Stimulated activated CD8-positive, alpha-beta memory T cell treated with anti-CD3 and anti-CD28 coated beads, Interleukin-4, amount 100 ng/mL, for 1 hour (primary cell): ENCODE measurements around the gene PLCB3.

ENCODE experiments used
- DNase-seq, 2 donors: peaks; one replicate each; pipeline ENCODE4 v3.0.0-alpha.2; 2020; ENCODE audit warnings: low read depth in 2 of 2, low spot score in 1 of 2

The PLCB3 gene

DNA sequence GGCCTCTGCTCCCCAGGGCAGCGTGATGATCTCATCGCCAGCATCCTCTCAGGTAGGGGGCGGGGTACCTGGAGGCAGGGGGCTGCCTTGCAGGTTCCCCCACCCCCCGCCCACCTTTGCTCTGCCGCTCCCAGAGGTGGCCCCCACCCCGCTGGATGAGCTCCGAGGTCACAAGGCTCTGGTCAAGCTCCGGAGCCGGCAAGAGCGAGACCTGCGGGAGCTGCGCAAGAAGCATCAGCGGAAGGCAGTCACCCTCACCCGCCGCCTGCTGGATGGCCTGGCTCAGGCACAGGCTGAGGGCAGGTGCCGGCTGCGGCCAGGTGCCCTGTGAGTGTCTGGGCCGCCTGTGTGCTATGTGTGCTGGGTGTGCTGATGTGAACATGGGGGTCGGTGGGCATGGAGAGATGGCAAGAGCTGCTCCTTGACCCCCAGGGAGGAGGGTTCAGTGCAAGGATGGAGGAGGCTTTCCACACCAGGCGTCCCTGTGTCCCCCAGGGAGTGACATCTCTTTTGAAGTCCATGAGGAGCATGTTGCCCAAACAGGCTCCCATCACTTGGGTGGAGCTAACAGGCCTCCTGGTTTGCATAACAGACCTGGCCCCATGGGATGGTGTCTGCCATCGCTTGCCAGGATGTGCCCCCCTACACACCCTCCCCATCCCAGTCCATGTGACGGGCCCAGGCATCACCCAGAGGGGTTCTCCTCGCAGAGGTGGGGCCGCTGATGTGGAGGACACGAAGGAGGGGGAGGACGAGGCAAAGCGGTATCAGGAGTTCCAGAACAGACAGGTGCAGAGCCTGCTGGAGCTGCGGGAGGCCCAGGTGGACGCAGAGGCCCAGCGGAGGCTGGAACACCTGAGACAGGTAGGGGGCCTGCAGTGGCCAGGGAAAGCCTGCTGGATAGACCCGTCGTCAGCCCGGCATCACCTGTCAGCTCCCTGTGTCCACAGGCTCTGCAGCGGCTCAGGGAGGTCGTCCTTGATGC, 14.1 kb downstream of the PLCB3 start:
- no peak for DNase-seq

DNA sequence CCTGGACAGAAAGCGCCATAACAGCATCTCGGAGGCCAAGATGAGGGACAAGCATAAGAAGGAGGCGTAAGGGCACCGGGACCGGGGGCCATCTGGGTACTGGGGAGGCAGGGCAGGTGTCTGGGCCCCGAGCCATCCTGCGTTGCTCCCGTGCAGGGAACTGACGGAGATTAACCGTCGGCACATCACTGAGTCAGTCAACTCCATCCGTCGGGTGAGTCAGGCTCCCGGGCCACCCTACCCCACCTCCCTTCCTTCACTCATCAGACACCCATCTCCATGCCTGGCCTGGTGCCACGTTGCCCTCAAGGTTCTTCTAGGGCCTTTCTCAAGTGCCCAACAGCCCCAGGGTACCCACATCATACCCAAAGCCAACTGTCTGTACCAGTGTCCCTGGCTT, 15.0 kb downstream of the PLCB3 start:
- DNase-seq = no peak

DNA sequence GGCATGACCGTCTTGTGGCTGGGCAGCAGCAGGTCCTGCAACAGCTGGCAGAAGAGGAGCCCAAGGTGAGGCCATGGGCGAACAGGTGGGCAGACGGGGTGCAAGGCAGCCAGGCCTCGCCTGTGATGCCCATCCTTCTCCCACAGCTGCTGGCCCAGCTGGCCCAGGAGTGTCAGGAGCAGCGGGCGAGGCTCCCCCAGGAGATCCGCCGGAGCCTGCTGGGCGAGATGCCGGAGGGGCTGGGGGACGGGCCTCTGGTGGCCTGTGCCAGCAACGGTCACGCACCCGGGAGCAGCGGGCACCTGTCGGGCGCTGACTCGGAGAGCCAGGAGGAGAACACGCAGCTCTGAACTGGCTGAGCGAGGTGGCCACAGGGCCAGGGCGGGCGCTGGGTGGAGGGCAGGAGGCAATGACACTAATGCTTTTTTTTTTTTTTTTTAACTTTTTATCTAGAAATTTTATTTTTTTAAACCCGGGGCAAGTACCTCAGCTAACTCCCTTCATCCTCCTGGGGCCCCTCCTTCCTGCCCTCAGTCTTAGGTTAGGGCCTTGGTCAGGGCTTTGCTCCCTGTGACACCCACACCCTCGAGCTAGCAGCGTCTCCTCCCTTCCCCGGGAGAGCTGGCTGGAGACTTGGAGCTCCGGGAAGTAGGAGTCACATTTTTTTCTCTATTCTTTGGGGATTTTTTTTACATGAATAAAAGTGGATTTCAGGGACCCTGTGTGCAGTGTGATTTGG, 16.0 kb downstream of the PLCB3 start:
- no peak for DNase-seq

DNA sequence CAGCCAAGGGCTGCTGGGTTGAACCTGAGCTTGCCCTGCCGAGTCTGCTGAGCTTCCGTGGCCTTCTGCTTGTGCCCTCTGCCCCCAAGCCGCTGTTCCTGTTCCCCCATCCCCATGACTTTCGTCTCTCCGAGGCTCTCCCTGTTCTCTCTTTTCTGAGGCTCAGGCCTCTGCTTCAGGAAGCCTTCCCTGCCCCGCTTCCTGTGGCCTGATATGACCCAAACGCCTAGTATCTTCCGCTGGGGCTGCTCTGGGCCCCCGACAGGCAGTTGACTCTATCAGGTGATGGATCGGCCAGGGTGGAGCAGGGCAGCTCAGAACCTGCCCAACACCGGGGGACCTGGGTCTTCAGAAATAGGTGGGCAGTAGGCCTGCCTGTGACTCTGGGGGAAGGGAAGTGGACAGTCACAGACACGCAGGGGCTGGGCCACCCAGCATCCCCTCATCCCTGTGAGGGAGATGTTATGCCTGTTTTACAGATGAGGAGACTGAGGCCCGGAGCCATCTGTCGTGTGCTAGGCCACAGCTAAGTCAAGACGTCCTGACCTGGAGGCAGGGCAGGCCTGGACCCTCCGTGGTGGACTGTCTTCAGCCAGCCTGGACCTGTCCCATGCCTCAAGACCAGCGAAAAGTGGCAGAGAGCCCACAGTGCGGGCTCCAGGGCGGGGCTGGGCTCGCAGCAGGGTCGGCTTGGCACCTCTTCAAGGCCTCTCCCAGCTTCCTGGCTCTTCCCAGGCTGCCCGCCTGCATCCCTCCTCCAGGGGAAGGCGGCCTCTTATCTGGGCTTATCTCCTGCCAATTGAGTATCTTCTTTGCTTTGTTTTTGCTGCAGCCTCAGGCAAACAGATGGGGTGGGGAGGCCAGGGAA, 16.9 kb downstream of the PLCB3 start:
- no peak for DNase-seq

DNA sequence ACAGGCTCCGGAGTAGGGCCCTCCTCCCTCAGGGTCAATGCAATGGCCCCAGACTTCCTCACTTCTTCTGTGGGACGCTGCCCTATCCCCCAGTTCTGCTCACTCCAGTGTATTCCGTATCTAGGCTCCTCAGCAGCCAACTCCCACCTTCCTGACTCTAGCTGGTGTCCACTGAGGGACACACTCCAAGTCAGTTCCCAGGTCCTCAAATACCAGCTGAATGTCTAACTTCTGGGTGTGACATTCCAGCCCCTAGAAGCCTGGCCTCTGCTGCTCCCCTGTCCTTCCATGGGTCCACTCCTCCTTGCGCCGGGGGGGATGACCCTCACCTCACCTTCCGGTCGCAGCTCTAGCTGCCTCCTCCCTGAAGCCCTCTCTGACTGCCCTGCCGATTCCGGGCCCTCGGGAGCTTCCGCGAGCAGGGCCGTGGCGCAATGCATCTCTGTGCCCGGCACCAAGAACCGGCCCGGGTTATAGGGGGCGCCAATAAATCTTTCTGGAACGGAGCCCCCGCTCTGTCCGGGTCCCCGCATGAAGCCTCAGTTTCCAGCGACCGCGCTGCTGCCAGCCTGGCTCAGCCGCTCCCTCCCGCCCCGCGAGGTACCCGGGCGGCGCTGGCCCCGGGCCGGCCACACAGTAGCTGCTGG, 17.7 kb downstream of the PLCB3 start:
- no peak for DNase-seq

DNA sequence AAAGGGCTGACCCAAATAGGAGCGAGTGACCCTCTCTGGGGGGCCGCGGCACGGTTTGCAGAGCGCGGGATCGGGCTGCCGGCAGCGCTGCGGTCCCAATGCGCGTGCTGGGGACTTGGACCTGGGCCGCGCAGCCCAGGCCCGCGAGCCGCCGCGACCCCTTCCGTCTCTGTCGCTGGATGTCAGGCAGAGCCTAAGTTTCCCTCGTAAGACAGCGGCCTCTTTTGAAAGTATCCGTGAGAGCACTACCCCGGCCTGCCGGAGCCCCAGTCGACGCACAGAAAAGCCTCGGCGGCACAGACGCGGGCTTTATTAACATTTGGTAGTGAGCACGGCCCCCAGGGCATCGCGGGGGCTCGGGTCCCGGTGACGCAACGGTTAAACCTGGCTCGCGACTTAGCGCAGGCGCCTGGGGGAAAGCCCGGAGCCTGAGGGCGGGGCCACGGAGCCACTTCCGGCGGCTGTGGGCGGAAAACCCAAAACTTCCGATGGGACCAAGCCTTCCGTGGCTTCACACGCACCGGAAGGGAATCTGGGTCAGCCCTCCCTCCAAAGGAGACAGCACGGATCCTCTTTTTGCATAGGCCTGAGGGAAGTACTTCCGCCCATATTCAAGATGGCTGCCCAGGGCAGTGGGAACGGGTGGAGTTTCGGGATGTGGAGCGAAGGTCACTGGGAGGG, 18.4 kb downstream of the PLCB3 start:
- peak; percentile 93 to 95 for DNase-seq

DNA sequence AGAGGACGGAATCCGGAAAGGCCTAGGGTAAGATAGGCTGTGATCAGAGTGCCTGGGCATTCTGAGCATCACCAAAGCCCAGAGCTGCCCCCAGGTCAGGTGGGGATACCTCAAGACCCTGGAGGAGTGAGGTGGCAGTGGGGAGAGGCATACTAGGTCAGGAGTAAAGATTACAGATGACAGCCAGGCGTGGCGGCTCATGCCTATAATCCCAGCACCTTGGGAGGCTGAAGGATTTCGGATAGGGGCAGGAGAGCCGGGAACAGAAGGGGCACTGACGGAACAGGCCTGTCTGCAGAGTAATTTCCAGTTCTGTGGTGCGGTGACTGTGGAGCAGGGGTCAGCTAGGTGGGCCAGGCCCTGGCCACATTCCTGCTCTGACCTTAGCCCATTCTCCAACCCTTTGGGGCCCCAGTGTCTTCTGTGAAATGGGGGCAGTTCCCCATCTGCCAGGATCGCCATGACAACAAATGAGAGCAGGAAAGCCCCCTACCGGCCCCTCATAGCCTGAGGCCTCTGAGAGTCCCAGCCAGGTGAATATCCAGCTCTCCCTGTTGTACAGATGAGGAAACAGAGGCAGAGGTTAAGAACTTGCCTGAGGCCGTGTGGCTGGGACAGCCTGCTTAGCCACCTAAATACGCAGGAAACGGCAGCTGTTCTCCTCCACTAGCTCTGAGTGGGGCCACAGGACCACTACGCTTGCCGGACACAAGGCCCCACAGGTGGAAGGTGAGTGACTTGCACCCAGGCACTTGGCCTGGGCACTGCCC, 23.9 kb downstream of the PLCB3 start:
- no peak for DNase-seq

DNA sequence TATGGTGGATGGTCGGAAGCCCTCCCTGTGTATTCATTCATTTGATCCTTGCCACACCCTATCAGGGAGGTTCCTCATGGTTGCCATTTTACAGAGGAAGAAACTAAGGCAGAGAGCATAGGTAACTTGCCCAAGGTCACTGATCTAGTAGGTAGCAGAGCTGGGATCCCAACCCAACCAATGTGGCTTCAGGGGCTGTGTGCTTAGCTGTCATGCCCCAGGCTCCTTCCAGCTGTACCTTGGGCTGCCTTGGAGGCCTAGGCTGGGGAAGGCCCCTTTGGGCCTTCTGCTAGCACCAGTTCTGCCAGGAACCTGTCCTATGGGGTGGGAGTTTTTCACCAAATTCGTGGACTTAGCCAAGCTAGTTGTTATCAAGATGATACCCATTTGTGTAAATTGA, 24.5 kb downstream of the PLCB3 start:
- DNase-seq = no peak

DNA sequence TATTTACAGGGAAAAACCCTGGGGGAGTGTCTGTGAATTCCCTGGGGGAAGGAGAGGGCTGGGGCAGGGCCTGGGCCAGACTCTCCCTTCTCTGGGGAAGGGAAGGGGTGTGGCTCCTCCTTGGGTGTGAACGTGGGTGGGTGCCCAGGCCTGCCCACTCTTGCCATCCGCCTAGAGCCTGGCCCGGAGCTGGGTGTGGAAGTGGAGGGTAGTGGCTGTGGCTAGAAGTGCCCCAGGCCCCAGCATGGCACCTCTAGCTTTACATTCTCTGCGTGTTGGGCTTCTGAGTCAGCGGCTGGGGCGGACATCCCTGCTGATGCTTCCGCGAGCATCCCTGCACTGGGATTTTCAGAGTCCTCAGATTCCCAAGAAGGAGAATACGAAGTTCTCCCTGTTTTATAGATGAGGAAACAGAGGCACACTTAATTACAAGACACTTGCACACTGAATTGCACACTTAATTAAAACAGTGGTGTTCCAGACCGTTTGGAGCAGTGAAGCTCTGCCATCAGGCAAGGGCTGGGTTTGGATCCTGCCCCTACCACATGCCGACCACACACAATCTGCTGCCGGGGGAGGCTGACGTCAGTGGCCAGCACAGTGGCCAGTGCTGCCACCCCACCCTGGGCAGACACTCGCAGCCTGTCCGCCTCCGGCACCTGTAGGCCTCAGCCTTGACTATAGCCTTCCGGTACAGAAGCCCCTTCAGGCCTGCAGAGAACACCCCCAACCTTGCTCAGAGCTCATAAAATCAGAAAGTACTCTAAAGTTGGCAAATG, 25.5 kb downstream of the PLCB3 start:
- DNase-seq = no peak

DNA sequence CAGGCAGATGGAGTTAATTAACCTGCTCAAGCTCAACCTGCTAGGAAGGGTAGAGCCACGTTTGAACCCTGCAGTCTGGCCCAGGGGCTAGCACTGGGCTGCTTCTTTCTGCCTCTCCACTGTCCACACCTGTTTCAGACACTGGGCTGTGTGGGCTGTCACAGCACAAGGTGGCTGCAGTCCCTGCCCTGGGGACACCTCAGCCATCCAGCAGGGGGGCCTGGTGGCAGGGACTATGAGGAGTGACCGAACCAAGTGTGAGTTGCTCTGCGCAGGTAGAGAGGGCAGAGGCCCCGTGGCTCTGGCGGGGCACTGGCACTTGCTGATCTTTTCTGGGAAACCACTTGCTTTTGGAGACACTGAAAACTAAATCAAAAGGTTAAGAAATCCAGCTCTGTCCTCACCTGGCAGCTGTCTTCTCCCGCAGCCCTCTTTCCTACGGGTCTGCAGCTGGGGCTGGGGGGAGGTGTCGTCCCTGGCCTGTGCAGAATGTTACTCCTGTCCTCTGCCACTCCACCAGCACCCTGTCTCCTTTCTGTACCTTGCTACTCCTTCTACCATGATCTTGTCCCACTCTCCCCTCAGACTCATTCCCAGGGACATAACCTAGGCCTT, 27.4 kb downstream of the PLCB3 start:
- DNase-seq = no peak

DNA sequence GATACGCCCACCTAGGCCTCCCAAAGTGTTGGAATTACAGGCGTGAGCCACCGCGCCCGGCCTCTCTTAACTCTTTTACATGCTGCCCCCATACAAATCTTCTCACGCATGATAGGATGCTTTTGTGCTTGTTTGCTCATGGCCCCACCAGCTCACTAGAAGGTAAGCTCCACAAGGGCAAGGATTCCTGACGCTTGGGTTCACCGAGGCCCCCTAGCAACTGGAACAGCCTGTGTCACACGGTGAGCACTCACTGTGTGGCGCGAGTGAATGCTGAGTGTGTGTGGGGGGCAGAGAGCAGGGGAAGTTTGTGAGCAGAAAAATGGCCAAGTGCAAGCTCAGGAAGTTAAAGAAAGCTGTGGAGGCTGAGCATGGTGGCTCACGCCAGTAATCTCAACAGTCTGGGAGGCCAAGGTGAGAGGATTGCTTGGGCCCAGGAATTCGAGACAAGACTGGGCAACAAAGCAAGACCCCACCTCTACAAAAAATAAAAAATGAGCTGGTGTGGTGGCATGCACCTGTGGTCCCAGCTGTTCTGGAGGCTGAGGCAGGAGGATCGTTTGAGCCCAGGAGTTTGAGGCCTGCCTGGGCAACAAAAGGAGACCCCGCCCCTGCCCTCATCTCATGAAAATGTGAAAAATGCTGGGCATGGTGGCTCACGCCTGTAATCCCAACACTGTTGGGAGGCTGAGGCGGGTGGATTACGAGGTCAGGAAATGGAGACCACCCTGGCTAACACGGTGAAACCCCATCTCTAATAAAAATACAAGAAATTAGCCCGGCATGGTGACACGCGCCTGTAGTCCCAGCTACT, 30.8 kb downstream of the PLCB3 start:
- no peak for DNase-seq

DNA sequence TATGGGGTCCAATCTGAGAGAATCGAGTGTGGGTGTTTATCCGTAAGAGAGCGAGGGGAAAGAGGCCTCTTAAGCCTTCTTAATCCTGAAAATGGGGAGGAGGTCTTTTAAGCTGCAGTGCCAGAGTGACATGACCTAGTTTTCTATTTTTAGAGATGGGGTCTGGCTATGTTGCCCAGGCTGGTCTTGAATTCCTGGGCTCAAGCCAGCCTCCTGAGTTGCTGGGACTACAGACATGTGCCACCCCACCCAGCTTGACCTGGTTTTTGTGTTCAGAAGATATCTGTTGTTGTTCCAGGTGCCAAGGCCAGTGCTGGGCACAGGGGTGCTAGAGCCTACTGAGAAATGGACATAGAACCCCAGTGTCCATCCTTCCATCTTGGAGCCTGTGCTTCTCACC, 31.8 kb downstream of the PLCB3 start:
- DNase-seq = no peak

DNA sequence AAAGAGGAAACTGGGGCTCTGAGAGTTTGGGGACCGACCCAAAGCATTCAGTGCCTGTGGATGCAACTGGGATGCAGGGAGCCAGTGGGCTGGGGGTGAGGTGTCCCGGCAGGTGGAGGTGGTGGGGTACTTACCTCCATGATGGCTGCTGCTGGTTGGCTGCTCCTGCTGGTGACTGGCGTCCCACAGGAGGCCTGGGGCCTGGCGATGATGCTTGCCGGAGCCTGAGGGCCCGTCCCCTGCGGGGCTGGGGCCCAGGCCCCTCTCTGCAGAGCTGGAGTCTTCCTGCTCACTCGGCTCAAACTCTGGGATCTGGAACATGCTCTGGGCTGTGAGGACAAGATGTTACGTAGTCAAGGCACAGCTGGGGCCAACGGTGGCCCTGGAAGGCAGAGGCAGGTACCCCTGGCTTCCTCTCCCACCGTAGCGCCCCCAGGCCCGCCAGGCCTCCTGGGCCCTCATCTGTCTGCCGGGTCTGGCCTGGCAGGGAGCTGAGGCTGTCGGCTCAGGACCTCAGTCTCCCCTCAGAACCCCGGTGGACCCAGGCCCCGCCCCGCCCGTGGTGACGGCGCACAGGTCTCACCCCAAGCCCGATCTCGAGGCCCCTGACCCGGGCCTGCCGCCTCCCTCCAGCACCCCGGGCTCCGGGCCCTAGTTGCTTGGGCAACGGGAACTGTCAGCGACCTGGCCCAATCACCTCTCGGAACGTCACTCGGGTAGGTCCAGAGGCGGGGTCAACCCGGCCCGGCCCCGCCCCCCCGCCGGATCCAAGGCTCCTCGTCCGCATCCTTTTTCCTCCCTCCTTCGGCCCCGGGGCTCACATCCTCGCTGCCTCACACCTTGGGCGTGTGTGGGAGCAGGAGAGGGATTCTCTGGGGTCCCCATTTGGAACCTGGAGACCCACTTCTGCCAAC, 33.0 kb downstream of the PLCB3 start, which contains the start of gene BAD:
BAD (minus strand) TSS at position 618 of the 914 bp plus-strand sequence; CDS start at position 321, 297 bp downstream.
- peak; percentile 82 to 88 for DNase-seq

DNA sequence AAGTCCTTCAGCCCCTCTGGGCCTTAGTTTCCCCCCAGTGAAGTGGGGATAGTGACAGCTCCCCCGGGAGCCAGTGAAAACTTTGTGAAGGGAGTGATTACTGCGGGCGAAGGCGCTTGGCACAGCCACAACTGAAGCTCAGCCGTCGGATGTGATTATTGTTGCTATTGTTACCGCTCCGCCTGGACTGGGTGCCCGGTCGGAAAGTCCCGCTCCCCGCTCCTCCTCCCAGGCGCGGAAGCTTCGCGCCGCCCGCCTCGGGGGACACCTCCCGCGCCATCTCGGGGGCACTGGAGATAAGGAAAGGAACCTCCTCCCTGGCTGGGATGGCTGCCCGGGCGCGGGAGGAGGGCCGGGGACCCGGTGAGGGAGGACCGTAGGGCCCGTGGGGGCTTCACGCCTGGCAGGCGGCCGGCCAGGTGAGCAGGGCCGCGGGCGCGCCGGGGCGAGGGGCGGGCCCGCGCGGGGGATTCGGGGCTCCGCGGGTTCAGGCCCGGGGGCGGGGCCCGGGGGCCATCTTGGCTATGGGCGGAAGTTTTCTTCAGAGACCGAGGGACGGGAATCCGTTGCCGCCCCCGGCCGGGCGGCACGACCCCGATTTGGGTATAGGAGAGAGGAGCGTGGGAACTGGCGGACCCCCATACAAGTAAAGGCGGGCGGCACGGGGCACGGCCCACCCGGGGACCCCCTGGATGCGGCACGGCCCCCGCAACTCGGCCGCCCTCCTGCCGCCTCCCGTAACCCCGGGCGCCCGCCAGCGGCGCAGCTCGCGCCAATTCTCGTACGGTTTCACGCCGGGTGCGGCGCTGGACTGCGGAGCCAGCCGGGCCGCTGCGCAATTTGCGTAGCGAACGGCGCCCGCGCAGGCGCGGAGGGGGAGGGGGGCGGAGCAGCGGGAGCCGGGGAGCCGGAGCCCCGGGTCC, 33.9 kb downstream of the PLCB3 start, which contains the start of gene GPR137:
GPR137 (plus strand) TSS at position 887 of the 923 bp plus-strand sequence. CDS start 677 bp downstream, outside the sequence.
- DNase-seq = peak; percentile 79 to 84
